Mucosa of descending colon (tissue), 3 donors: Measurements from ENCODE around the gene DLG2. TPM values are rescaled to one million over a fixed set of nuclear protein-coding genes. Genes with fewer than 3 reads are reported as not detected.

Experiments
- ATAC-seq: fragments of 200-7000 bp; cut with Tn5 transposase; one replicate; pipeline ENCODE4 v1.9.1; 2020; ENCODE audit warnings: mild to moderate bottlenecking, moderate library complexity
- DNase-seq, 3 donors: peaks; one replicate each; pipeline ENCODE4 v3.0.0-alpha.2; 2020
- H3K36me3 ChIP-seq: fragments of 200-600 bp; one replicate; pipeline ENCODE4 v1.8.0; 2021; ENCODE audit warnings: low read depth, mild to moderate bottlenecking
- H3K4me1 ChIP-seq: fragments of 200-600 bp; one replicate; pipeline ENCODE4 v1.8.0; 2021; ENCODE audit warnings: low read depth, mild to moderate bottlenecking
- H3K4me3 ChIP-seq: fragments of 200-600 bp; one replicate; pipeline ENCODE4 v1.8.0; 2021; ENCODE audit warnings: mild to moderate bottlenecking
- H3K9me3 ChIP-seq: fragments of 200-600 bp; one replicate; pipeline ENCODE4 v1.8.0; 2021; ENCODE audit warnings: mild to moderate bottlenecking
- intact Hi-C, 2 donors: fragments of 100-400 bp; cut with DNase I in 1 of 2; cut with micrococcal nuclease in 1 of 2; formaldehyde crosslinking; loops; one replicate each; pipeline versions ENCODE4 v1.11.0 to v1.11.1; 2022; cut with DNase I, micrococcal nuclease
- total RNA-seq, 3 donors: library from RNA; stranded (reverse); fragmentation: NEBNext Ultra II Directional in 2 of 3; extraction: Animal tissue kit (Norgen Biotek cat#: 25700) in 2 of 3; gene quantifications; one replicate each; pipeline versions ENCODE4 v1.2.1 to v1.2.4, GENCODE V29; 2021 to 2023
- TF ChIP-seq, protein P1 (sequence below): fragments of 200-600 bp; IDR thresholded peaks from one replicate; pipeline ENCODE4 v1.8.0; 2022; ENCODE audit warnings: antibody characterized with exemption, mild to moderate bottlenecking
- donor health status: DM: no; HTN: no; CAD: no; lungs with moderate emphysema.
- donor health status: DM: no; HTN: no; CAD: no.
- donor health status: DM: no; HTN: yes; CAD: no.

The DLG2 gene
- total RNA-seq, 3 donors from 2014 or later: 2.1 to 11.1 (median 2.4) TPM

DNA sequence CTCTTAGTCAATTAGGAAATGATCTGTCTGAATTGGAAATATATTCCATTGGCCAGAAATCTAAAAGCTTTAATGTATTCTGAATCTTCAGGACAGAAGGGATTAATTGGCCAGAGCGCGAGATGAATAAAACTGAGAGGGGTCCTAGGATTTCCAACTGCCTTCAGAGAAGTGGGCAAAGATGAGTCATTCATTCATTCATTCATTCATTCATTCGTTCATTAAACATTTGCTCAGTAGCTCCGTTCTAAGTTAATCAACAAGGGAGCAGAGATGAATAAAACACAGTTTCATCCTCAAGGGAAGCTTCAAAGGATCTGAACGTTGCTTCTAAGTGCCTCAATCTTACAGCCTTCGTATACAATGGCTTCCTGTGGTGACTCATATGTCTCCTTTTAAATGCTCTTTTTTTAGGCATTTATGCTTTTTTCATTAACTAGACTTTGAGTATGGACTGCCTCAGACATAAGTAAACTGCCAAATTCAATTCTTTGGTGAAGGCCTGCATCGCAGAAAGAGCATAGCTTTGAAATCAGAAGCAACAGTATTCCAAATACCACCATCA, 1803.6 kb downstream of the DLG2 start:
- no peaks in the 10 kb centered on the region for H3K9me3 ChIP-seq
- intact Hi-C loops: loop anchor here in 1 of 2 donors (5.0 kb wide), 1 partner anchor 531 kb away; no protein-coding TSS in a partner anchor
- H3K4me1 ChIP-seq: no peaks in the 10 kb centered on the region
- TF ChIP-seq, protein P1, sequence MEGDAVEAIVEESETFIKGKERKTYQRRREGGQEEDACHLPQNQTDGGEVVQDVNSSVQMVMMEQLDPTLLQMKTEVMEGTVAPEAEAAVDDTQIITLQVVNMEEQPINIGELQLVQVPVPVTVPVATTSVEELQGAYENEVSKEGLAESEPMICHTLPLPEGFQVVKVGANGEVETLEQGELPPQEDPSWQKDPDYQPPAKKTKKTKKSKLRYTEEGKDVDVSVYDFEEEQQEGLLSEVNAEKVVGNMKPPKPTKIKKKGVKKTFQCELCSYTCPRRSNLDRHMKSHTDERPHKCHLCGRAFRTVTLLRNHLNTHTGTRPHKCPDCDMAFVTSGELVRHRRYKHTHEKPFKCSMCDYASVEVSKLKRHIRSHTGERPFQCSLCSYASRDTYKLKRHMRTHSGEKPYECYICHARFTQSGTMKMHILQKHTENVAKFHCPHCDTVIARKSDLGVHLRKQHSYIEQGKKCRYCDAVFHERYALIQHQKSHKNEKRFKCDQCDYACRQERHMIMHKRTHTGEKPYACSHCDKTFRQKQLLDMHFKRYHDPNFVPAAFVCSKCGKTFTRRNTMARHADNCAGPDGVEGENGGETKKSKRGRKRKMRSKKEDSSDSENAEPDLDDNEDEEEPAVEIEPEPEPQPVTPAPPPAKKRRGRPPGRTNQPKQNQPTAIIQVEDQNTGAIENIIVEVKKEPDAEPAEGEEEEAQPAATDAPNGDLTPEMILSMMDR: no peak
- DNase-seq: no peak
- H3K36me3 ChIP-seq: no peaks in the 10 kb centered on the region
- no peak for ATAC-seq
- H3K4me3 ChIP-seq: no peak overlapping the region

DNA sequence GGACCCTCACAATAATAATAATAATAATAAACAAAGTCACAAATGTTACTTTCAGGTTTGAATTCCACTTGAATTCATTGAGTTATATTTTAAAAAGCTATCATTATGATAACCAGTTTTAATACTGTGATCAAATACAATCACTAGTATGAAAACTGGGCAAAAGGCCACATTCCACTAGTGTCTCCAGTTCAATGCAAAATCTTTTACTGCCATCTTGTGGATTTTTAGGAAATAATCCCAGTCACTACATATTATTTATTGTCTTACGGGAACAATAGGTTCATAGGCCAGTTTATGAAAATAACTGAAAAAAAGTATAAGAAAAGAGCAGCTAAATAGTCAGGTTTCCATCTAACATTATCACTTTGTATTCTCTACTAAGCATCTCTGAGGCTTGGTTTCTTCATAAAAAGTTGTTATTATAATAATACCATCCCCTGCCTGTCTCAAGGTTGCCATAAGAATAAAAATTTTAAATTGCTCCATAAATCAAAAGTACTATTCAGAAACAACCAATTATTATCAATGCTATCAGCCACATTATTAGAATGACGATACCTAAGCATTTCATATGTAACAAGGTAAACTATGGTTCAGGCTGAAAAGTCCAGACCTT, 1807.1 kb downstream of the DLG2 start:
- Histone ChIP-seq H3K9me3 (no peaks in the 10 kb centered on the region), H3K36me3 (no peaks in the 10 kb centered on the region), H3K4me3 (no peak overlapping the region), H3K4me1 (no peaks in the 10 kb centered on the region)
- no peak for ATAC-seq
- TF ChIP-seq, protein P1: no peak
- intact Hi-C loops: loop anchor here (5.0 to 10.0 kb wide), 2 partner anchors 525 to 528 kb away; no protein-coding TSS in a partner anchor
- peak in 1 of 3 donors; percentile 21 for DNase-seq

DNA sequence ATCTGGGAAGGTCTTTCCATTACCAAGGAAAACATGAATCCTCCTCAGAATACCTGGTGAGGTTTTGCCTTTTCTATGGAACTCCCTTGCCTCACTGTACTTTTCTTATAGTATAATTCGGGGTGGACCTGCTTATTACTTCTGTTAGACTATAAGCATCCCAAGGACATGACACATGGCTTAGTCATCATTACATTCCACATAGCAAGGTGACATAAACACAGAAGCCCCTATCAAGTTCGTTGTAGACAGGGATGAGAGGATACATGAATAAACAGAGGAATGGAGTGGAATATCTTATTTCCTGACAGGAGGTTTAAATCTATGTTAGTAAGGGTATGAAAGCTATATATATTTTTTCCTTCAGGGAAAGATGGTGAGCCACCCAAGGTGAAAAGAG, 1808.8 kb downstream of the DLG2 start:
- TF ChIP-seq, protein P1: no peak
- Histone ChIP-seq H3K4me1 (no peaks in the 10 kb centered on the region), H3K9me3 (no peaks in the 10 kb centered on the region), H3K4me3 (no peak overlapping the region), H3K36me3 (no peaks in the 10 kb centered on the region)
- intact Hi-C loops: loop anchor here in 1 of 2 donors (10.0 kb wide), 1 partner anchor 524 kb away; no protein-coding TSS in a partner anchor
- DNase-seq (no peak), ATAC-seq (no peak)

DNA sequence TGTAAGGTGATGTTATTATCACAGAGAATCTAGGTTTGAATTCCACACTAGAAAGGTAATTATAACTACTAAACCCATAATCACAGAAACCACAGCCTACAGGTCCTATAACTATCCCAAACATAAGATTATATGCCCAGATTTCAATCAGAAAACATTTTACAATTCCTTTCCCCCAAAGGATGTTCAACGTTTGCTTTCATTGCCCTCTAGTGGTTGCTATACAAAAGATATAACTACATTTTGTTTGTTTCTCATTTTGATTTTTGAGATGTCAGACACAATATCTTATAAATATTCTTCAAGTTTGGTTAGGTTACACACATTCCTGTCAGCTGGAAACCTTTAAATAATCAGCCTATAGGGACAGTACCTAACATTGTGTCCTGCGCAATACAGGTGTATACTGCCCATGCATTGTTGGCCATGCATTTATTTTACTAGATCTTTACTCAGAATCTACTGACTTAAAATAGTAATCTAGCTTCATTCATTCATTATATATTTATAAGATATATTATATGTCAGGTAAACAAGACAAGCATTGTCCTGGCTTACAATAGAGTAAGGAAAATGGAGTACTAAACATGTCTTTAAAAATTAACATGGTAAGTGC, 1810.5 kb downstream of the DLG2 start:
- intact Hi-C loops: loop anchor here in 1 of 2 donors (10.0 kb wide), 1 partner anchor 522 kb away; no protein-coding TSS in a partner anchor
- no peaks in the 10 kb centered on the region for H3K9me3 ChIP-seq
- H3K36me3 ChIP-seq: no peaks in the 10 kb centered on the region
- no peak overlapping the region for H3K4me3 ChIP-seq
- TF ChIP-seq, protein P1: no peak
- H3K4me1 ChIP-seq: no peaks in the 10 kb centered on the region
- DNase-seq: no peak
- no peak for ATAC-seq

DNA sequence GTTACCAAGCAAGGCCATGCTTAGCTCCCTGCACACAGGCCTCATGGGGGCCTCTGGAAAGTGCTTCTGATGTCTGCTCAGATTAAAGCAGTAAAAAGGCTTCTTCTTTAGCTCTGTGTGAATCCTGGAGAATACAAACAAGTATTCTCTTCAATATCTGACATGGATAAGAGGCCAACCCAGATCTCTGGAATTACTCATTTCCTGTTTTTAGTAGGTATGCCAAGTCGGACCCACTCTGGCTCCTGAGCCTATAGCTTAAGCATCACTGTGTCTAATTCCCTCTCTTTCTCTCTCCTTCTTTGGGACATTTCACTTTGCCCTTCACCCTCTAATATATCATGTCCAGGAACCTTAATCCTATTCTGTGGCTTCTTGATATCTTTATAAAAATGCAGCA, 1811.4 kb downstream of the DLG2 start:
- no peak for DNase-seq
- intact Hi-C loops: loop anchor here in 1 of 2 donors (10.0 kb wide), 1 partner anchor 521 kb away; no protein-coding TSS in a partner anchor
- ATAC-seq: no peak
- TF ChIP-seq, protein P1: no peak
- Histone ChIP-seq H3K36me3 (no peaks in the 10 kb centered on the region), H3K4me1 (no peaks in the 10 kb centered on the region), H3K9me3 (no peaks in the 10 kb centered on the region), H3K4me3 (no peak overlapping the region)
